Measurements from ENCODE around the gene STAT2.
A peak's percentile ranks its signal among the peaks of the same experiment; 100 is the strongest.
"Not testable (repeated sequence)": the region's sequence is repeated elsewhere in the genome, so short reads cannot be mapped to it uniquely, and the experiment has no call there.

The STAT2 gene

GRCh38 chr12:56359851-56360767 lies at the start of gene STAT2:
TSS of gene STAT2 (minus strand) at chr12:56360107. CDS start at chr12:56356571, 3,536 bp downstream.
- DNase-seq (ENCODE audit: low read depth), result peak; percentile 99

- DNase-seq (ENCODE audit: low read depth), result no peak
Measured at GRCh38 chr12:56408799-56409417, 49.0 kb upstream of the STAT2 start.

GRCh38 chr12:56404227-56404626 lies 44.3 kb upstream of the STAT2 start:
- not testable (repeated sequence) for DNase-seq (ENCODE audit: low read depth)

- DNase-seq (ENCODE audit: low read depth), result not testable (repeated sequence)
Measured at GRCh38 chr12:56401612-56402011, 41.7 kb upstream of the STAT2 start.

GRCh38 chr12:56401125-56401524 lies 41.2 kb upstream of the STAT2 start:
- not testable (repeated sequence) for DNase-seq (ENCODE audit: low read depth)

DNA sequence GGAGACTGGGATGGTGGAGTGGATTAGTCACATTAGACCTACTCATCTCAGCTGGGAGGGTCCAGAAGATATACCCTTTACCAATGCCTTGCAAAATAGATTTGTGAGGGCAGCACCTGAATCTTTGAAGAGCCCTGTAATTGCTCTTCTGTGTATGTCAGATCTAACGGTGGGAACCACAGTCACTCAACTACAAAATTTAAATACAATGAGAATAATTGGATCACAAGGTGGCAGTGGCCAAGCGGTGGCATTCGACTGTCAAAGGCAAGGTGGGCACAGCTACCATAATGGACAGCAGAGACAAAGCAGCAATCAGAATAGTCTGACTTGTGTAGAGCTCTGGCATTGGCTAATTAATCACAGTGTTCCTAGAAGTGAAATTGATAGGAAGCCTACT lies 39.6 kb upstream of the STAT2 start:
- not testable (repeated sequence) for DNase-seq (ENCODE audit: low read depth)

- DNase-seq (ENCODE audit: low read depth), result no peak
Measured at GRCh38 chr12:56398324-56398723, 38.4 kb upstream of the STAT2 start.

GRCh38 chr12:56392331-56392730 lies 32.4 kb upstream of the STAT2 start:
- no peak for DNase-seq (ENCODE audit: low read depth)

- DNase-seq (ENCODE audit: low read depth), result no peak
Measured at GRCh38 chr12:56391721-56392120, 31.8 kb upstream of the STAT2 start.

- DNase-seq (ENCODE audit: low read depth), result no peak
Measured at GRCh38 chr12:56389412-56389811, 29.5 kb upstream of the STAT2 start.

- DNase-seq (ENCODE audit: low read depth), result no peak
Measured at GRCh38 chr12:56387152-56387736, 27.3 kb upstream of the STAT2 start.

- no peak for DNase-seq (ENCODE audit: low read depth)
Measured at GRCh38 chr12:56385873-56386272, 26.0 kb upstream of the STAT2 start.

- DNase-seq (ENCODE audit: low read depth), result no peak
Measured at GRCh38 chr12:56382611-56383010, 22.7 kb upstream of the STAT2 start.

DNA sequence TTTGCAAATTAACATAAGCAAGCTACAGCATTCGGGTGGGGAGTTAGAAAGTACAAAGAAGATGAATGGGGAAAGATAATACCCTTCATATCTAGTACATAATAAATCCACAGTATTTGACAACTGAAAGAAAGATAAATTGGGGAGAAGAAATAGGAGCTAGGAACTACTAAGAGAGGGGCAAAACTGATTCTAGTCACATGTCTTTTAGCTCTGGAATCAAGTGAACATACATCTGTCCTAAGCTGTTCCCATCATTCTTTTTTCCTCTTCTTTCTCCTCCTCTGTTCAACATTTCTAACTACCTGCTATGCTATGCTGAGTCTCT lies 18.0 kb upstream of the STAT2 start:
- DNase-seq (ENCODE audit: low read depth), result no peak

GRCh38 chr12:56377310-56377988 lies 17.5 kb upstream of the STAT2 start:
- DNase-seq (ENCODE audit: low read depth), result no peak

GRCh38 chr12:56375598-56376434 lies 15.9 kb upstream of the STAT2 start:
- DNase-seq (ENCODE audit: low read depth), result no peak

- DNase-seq (ENCODE audit: low read depth), result no peak
Measured at GRCh38 chr12:56374726-56375597, 15.1 kb upstream of the STAT2 start.

GRCh38 chr12:56373515-56373914 lies 13.6 kb upstream of the STAT2 start:
- DNase-seq (ENCODE audit: low read depth), result no peak

DNA sequence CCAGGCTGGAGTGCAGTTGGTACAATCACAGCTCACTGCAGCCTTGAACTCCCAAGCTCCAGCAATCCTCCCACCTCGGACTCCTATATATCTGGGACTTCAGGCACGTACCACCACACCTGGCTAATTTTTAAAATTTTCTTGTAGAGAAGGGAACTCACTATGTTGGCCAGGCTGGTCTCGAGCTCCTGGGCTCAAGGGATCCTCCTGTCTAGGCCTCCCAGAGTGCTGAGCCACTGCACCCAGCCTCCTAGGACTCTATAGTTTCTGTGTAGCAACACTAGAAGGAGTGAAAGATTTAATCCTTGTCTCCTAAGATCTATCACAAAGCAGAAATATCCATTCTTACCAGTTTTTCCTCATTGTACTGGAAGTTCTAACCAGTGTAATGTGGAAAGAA lies 7.0 kb upstream of the STAT2 start:
- no peak for DNase-seq (ENCODE audit: low read depth)

All from T-helper 22 cell (primary cell).